Prostate gland (tissue), 2 donors: Measurements from ENCODE around the gene LIN37. TPM values are rescaled to one million over a fixed set of nuclear protein-coding genes. Genes with fewer than 3 reads are reported as not detected.

Experiments
- DNase-seq: peaks from one replicate; pipeline ENCODE4 v3.0.0-alpha.2; 2019; ENCODE audit warnings: low spot score
- H3K27ac ChIP-seq, 2 donors: fragments of 200-600 bp; sonication (generic); 2 replicates each; pipeline ENCODE4 v1.5.1; 2017 to 2019
- H3K27me3 ChIP-seq: fragments of 200-600 bp; sonication (generic); replicated peaks from 2 replicates; pipeline ENCODE4 v1.5.1; 2019; ENCODE audit not compliant: insufficient read depth
- H3K36me3 ChIP-seq, 2 donors: fragments of 200-600 bp; sonication (generic); 1 replicate in 1 of 2; 2 replicates in 1 of 2; pipeline versions ENCODE4 v1.5.1 to v1.8.1; 2017 to 2019
- H3K4me1 ChIP-seq: fragments of 200-600 bp; sonication (generic); replicated peaks from 2 replicates; pipeline ENCODE4 v1.5.1; 2019
- H3K4me3 ChIP-seq, 2 donors: fragments of 200-600 bp; sonication (generic); 2 replicates each; pipeline ENCODE4 v1.5.1; 2017 to 2019
- H3K9me3 ChIP-seq: fragments of 200-600 bp; sonication (generic); 2 replicates; pipeline ENCODE4 v1.5.1; 2017
- POLR2A ChIP-seq: fragments of 450-650 bp; IDR thresholded peaks from one replicate; pipeline ENCODE4 v1.6.1; 2016; ENCODE audit warnings: antibody characterized with exemption, mild to moderate bottlenecking
- POLR2AphosphoS5 ChIP-seq: sonication (generic); formaldehyde crosslinking; IDR thresholded peaks from one replicate; pipeline ENCODE4 v1.6.1; 2017; ENCODE audit warnings: antibody characterized with exemption
- WGBS: methylation state at CpG from one replicate; pipeline ENCODE4 v1.1.5; 2018; 5-methylcytosine and 5-hydroxymethylcytosine counted together
- intact Hi-C: fragments of 100-400 bp; cut with DNase I; formaldehyde crosslinking; loops from one replicate; pipeline ENCODE4 v1.14.2; 2022
- total RNA-seq, 2 donors: library from RNA; depleted of rRNA; stranded (reverse); fragments of >200 nt; gene quantifications; one replicate each; pipeline ENCODE4 v1.1.0, GENCODE V29; 2016
- TF ChIP-seq, protein P1 (sequence below), 4 experiments: fragments of 200-600 bp in 2 of 4; fragments of 450-650 bp in 2 of 4; sonication (generic) in 2 of 4; IDR thresholded peaks; 1 replicate in 3 of 4; 2 replicates in 1 of 4; pipeline ENCODE4 v1.5.1; 2016 to 2019; ENCODE audit warnings: antibody characterized with exemption in 4 of 4, mild to moderate bottlenecking in 2 of 4, moderate library complexity in 2 of 4

LIN37 gene
- total RNA-seq, 2 donors from 2014 or later = 4.2 to 13.0 TPM

- peaks cover 2% of the 10 kb centered on the region for H3K4me1 ChIP-seq
- H3K4me3 ChIP-seq = no peak overlapping the region
- 96% methylated on average over 12 of the region's 12 CpGs for WGBS
- intact Hi-C loops = no loop called here
- TF ChIP-seq POLR2A (no peak), POLR2AphosphoS5 (no peak)
- TF ChIP-seq, protein P1, sequence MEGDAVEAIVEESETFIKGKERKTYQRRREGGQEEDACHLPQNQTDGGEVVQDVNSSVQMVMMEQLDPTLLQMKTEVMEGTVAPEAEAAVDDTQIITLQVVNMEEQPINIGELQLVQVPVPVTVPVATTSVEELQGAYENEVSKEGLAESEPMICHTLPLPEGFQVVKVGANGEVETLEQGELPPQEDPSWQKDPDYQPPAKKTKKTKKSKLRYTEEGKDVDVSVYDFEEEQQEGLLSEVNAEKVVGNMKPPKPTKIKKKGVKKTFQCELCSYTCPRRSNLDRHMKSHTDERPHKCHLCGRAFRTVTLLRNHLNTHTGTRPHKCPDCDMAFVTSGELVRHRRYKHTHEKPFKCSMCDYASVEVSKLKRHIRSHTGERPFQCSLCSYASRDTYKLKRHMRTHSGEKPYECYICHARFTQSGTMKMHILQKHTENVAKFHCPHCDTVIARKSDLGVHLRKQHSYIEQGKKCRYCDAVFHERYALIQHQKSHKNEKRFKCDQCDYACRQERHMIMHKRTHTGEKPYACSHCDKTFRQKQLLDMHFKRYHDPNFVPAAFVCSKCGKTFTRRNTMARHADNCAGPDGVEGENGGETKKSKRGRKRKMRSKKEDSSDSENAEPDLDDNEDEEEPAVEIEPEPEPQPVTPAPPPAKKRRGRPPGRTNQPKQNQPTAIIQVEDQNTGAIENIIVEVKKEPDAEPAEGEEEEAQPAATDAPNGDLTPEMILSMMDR (IDR thresholded peaks at IDR 0.05) = no peak
- peaks cover 47 to 76% of the 10 kb centered on the region in 2 donors for H3K36me3 ChIP-seq
- no peaks in the 10 kb centered on the region for H3K27me3 ChIP-seq
- H3K9me3 ChIP-seq = no peaks in the 10 kb centered on the region
- no peak overlapping the region for H3K27ac ChIP-seq
- DNase-seq = no peak
These were observed 23.8 kb upstream of the LIN37 start for GRCh38 chr19:35724560-35724959.

GRCh38 chr19:35725216-35725861 lies 23.0 kb upstream of the LIN37 start:
- TF ChIP-seq, protein P1 (IDR thresholded peaks at IDR 0.05) = no peak
- no peak for TF ChIP-seq POLR2AphosphoS5
- intact Hi-C loops = no loop called here
- no peak for DNase-seq
- Histone ChIP-seq H3K27ac (no peak overlapping the region), H3K27me3 (no peaks in the 10 kb centered on the region), H3K4me1 (no peaks in the 10 kb centered on the region), H3K9me3 (no peaks in the 10 kb centered on the region), H3K36me3 (peaks cover 50 to 84% of the 10 kb centered on the region in 2 donors), H3K4me3 (no peak overlapping the region)
- 95% methylated on average over 23 of the region's 23 CpGs for WGBS

GRCh38 chr19:35727053-35727955 lies 21.1 kb upstream of the LIN37 start:
- no peaks in the 10 kb centered on the region for H3K27me3 ChIP-seq
- TF ChIP-seq POLR2A (no peak), POLR2AphosphoS5 (no peak)
- TF ChIP-seq, protein P1 (IDR thresholded peaks at IDR 0.05) = no peak
- no peak for DNase-seq
- intact Hi-C loops = no loop called here
- no peak overlapping the region for H3K27ac ChIP-seq
- no peak overlapping the region for H3K4me3 ChIP-seq
- WGBS = 92% methylated on average over 25 of the region's 25 CpGs
- H3K4me1 ChIP-seq = peaks cover 3% of the 10 kb centered on the region
- H3K9me3 ChIP-seq = no peaks in the 10 kb centered on the region
- peaks cover 50 to 88% of the 10 kb centered on the region in 2 donors for H3K36me3 ChIP-seq

GRCh38 chr19:35727956-35728706 lies 20.2 kb upstream of the LIN37 start:
- Histone ChIP-seq H3K27ac (no peak overlapping the region), H3K36me3 (peaks cover 45 to 87% of the 10 kb centered on the region in 2 donors), H3K4me1 (peaks cover 3% of the 10 kb centered on the region), H3K27me3 (no peaks in the 10 kb centered on the region), H3K9me3 (no peaks in the 10 kb centered on the region), H3K4me3 (no peak overlapping the region)
- no peak for DNase-seq
- 92% methylated on average over 19 of the region's 19 CpGs for WGBS
- intact Hi-C loops = no loop called here
- TF ChIP-seq POLR2AphosphoS5 = no peak
- TF ChIP-seq POLR2A = no peak
- TF ChIP-seq, protein P1 (IDR thresholded peaks at IDR 0.05) = no peak
